ENCODE measurements around the gene IRAK2.

- TF ChIP-seq CTCF (conservative IDR thresholded peaks at IDR 0.05; ENCODE audit: low read length) = no peak
- no peak for TF ChIP-seq EZH2phosphoT487 (IDR thresholded peaks at IDR 0.05; ENCODE audit: borderline replicate concordance)
Observed at GRCh38 chr3:10213156-10213792, 48.6 kb downstream of the IRAK2 start.
